ES-I3 (cell line): ENCODE measurements around the gene EFCAB14.
A peak's percentile ranks its signal among the peaks of the same experiment; 100 is the strongest.
"Not testable (repeated sequence)": the region's sequence is repeated elsewhere in the genome, so short reads cannot be mapped to it uniquely, and the experiment has no call there.

Experiments used
- H3K36me3 ChIP-seq: 2 replicates; pipeline ENCODE4 v1.6.1; 2013; ENCODE audit warnings: mild to moderate bottlenecking, low read length, control low read depth, moderate library complexity; ENCODE audit not compliant: insufficient read depth
- H3K4me1 ChIP-seq: 2 replicates; pipeline ENCODE4 v1.6.1; 2013; ENCODE audit warnings: mild to moderate bottlenecking, control low read depth, low read length; ENCODE audit not compliant: insufficient read depth
- H3K9ac ChIP-seq: 2 replicates; pipeline ENCODE4 v1.6.1; 2013; ENCODE audit warnings: low read depth, mild to moderate bottlenecking, low read length, moderate library complexity
- H3K9me3 ChIP-seq: 2 replicates; pipeline ENCODE4 v1.6.1; 2013; ENCODE audit warnings: mild to moderate bottlenecking, low read length, moderate library complexity; ENCODE audit not compliant: control insufficient read depth, insufficient read depth

EFCAB14 gene, protein sequence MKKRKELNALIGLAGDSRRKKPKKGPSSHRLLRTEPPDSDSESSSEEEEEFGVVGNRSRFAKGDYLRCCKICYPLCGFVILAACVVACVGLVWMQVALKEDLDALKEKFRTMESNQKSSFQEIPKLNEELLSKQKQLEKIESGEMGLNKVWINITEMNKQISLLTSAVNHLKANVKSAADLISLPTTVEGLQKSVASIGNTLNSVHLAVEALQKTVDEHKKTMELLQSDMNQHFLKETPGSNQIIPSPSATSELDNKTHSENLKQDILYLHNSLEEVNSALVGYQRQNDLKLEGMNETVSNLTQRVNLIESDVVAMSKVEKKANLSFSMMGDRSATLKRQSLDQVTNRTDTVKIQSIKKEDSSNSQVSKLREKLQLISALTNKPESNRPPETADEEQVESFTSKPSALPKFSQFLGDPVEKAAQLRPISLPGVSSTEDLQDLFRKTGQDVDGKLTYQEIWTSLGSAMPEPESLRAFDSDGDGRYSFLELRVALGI

DNA sequence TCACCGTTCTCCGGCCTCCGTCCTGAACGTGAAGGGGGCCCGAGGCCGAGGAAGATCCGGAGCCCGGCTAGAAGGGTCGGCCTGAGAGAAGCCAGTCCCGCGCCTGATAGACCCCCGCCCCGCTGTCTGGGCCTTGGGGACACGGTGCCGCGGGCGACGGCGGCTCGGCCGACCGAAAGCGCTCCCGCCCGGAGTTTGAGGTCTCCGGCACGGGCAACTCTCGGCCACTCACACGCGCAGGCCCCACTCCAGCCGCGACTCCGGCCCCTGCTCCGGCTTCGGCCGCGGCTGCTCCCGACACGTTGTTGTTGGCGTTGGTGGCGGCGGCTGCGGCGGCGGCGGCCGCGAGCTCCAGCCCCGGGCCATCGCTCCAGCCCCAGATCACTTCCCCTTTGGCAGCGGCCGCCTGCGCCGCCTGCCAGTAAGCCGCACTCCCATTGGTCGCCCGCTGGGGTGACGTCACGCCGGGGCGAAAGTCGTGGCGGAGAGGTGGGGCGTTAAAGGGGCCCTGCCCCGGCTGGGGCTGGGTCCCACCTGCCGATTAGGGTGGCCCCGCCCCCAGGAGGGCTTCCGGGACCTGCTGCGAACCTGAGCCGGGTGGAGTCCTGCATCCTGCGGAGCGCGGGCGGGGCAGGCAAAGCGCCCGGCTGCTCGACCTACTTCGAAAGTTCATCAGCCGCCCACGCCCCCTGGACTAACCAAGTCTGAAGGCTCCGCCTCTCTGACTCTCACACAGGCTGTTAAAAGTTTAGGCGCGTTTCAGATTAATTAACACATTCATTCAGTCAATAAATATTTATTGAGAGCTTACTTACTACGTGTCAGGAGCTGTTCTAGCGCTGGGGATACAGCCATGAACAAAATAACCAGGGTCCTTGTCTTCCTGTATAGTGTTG is at the start of gene EFCAB14:
Gene EFCAB14 (minus strand): TSS at position 388 of the 896 bp plus-strand sequence. CDS start 1,027 bp downstream, outside the sequence.
- H3K9me3 ChIP-seq = no peaks in the 10 kb centered on the region
- peak within 1 kb of the TSS; percentile 65 for H3K9ac ChIP-seq
- peaks cover 6% of the 10 kb centered on the region; the same call in 1 of the 2 replicates for H3K36me3 ChIP-seq
- H3K4me1 ChIP-seq = peaks cover 12% of the 10 kb centered on the region; the same call in 1 of the 2 replicates

- Histone ChIP-seq H3K9ac (no peak overlapping the region), H3K36me3 (no peaks in the 10 kb centered on the region), H3K9me3 (peaks cover 10% of the 10 kb centered on the region), H3K4me1 (no peaks in the 10 kb centered on the region)
These were observed 49.5 kb upstream of the EFCAB14 start for GRCh38 chr1:46768445-46768844.

DNA sequence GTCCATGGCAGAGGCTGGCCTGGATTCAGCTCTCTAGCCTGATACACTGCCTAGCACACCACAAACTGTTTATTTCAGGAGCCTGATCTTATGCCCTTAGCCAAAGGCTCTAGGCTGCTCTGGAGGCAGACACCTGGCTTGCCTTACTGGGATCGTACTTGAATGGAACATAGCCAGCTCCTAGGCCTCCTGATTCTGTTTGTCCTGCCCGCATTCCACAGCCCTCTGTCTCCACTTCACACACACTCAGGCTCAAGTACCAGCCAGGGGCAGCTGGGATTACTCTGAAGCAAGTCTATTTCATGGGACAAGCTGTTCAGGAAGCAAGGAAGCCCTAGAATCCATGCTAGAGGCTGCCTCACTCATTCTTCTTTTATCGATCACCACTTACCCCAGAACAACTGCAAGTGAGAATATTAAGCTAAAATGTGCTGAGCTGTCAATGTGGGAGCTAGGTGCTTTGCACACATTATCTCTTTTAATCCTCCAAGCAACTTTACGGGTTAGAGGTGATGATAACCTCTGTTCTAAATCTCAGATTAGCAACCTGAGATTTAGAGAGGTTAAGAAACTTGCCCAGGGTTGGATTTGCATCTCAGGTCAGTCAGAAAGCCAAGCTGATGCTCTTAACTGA is 48.9 kb upstream of the EFCAB14 start:
- H3K4me1 ChIP-seq = no peaks in the 10 kb centered on the region
- peaks cover 10% of the 10 kb centered on the region for H3K9me3 ChIP-seq
- no peaks in the 10 kb centered on the region for H3K36me3 ChIP-seq
- no peak overlapping the region for H3K9ac ChIP-seq

DNA sequence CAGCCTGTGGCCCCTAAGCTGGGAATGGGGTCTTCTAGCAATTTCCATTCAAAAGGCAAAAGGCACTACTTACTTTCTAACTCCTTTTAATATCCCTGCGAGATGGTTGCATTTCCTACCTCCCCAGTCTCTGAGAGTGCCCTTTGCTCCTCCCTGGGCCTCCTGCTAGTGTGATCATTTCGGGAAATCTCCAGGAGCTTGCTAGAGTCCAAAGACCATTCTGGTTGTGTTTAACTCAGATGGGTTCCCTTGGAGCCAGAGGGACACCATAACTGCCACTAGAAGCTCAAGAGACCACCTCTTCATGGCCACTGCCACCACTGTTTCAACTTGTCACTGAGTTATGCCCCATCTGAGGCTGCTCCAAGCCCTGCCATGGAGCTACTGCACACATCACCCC is 45.5 kb upstream of the EFCAB14 start:
- Histone ChIP-seq H3K4me1 (no peaks in the 10 kb centered on the region), H3K36me3 (no peaks in the 10 kb centered on the region), H3K9ac (no peak overlapping the region), H3K9me3 (peaks cover 3% of the 10 kb centered on the region)

DNA sequence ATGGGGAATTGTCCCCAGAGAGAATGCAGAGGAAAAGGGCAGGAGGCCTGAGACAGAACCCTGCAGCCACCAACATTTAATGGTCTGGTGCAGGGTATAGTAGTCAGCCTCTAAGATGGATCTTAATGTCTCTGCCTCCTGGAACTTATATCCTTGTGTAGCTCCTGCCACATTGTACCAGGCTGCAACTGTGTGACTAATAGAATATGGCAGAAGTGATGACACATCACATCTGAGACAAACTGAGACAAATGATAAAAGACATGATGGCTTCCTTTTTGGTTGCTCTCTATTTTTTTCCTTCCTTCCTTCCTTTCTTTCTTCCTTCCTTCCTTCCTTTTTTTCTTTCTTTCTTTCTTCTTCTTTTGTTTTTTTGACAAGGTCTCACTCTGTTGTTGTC is 42.8 kb upstream of the EFCAB14 start:
- no peaks in the 10 kb centered on the region for H3K36me3 ChIP-seq
- peaks cover 9% of the 10 kb centered on the region for H3K4me1 ChIP-seq
- H3K9ac ChIP-seq = no peak overlapping the region
- H3K9me3 ChIP-seq = no peaks in the 10 kb centered on the region

GRCh38 chr1:46760558-46761166 is 41.7 kb upstream of the EFCAB14 start:
- Histone ChIP-seq H3K36me3 (no peaks in the 10 kb centered on the region), H3K4me1 (peaks cover 9% of the 10 kb centered on the region), H3K9ac (no peak overlapping the region), H3K9me3 (no peaks in the 10 kb centered on the region)

GRCh38 chr1:46757956-46758528 is 39.1 kb upstream of the EFCAB14 start:
- Histone ChIP-seq H3K9ac (no peak overlapping the region), H3K9me3 (no peaks in the 10 kb centered on the region), H3K4me1 (peaks cover 9% of the 10 kb centered on the region), H3K36me3 (no peaks in the 10 kb centered on the region)

DNA sequence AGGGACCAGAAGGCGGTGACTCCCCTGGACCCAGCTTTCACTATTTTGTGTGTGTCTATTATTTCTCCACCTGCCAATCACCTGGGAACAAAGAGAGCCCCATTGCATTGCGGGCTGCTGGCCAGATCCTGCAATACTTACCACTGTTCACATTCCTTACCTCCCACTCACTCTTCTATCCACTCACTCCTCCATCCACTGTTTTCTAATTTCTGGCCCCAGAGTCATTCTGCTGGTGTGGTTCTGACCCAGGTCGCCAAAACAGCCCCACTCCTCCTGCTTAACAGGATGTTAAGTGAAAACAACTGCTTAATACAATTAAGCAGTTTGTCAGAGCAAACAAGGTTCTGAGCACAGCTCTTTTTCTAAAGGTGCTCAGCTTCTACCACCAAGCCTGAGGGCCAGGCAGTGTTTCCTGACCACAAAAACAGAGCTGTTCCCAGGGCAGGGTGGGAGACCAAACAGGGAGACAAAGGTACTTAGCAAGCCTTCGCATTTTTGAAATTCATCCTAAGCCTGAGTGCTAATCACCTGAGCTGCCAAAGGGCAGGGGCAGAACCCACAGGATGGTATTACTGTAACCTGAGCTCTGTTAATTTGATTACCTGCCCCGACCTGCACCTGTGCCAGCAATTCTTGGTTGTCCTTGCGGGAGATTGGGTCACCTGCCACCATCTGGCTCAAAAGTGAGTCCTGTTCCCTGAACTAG is 38.5 kb upstream of the EFCAB14 start:
- H3K4me1 ChIP-seq = peaks cover 9% of the 10 kb centered on the region
- H3K36me3 ChIP-seq = no peaks in the 10 kb centered on the region
- H3K9ac ChIP-seq = no peak overlapping the region
- no peaks in the 10 kb centered on the region for H3K9me3 ChIP-seq

DNA sequence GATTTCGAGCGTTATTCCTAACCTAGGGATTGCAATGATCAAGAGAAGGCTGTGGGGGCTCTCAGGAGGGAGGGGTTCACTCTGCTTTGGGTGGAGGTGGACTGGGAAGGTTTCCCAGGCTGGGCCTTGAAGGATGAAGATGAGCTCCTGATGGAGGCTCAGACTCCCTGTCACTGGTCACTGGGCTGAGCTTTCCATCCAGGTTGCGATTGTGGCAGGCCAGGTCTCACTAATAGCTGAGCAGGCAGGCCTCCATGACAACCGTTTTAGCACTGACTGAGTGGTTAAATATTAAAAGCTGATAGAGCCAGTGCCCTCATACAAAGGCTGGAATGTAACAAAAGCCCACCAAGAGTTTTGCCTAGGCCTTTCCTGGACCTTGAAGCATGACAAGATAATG is 36.2 kb upstream of the EFCAB14 start:
- no peaks in the 10 kb centered on the region for H3K36me3 ChIP-seq

GRCh38 chr1:46754707-46755106 is 35.8 kb upstream of the EFCAB14 start:
- H3K4me1 ChIP-seq, H3K36me3 ChIP-seq, H3K9ac ChIP-seq, H3K9me3 ChIP-seq: not testable (repeated sequence)

More for the DNA sequence above, 36.2 kb upstream of the EFCAB14 start:
- no peaks in the 10 kb centered on the region for H3K9me3 ChIP-seq
- H3K9ac ChIP-seq = no peak overlapping the region
- peaks cover 9% of the 10 kb centered on the region for H3K4me1 ChIP-seq

- no peaks in the 10 kb centered on the region for H3K36me3 ChIP-seq
These were observed 35.1 kb upstream of the EFCAB14 start for GRCh38 chr1:46753985-46754384.

GRCh38 chr1:46749921-46750404 is 31.0 kb upstream of the EFCAB14 start:
- H3K9ac ChIP-seq = no peak overlapping the region
- H3K4me1 ChIP-seq = no peaks in the 10 kb centered on the region
- no peaks in the 10 kb centered on the region for H3K9me3 ChIP-seq
- no peaks in the 10 kb centered on the region for H3K36me3 ChIP-seq

More at GRCh38 chr1:46753985-46754384, 35.1 kb upstream of the EFCAB14 start:
- H3K9me3 ChIP-seq = no peaks in the 10 kb centered on the region
- peaks cover 9% of the 10 kb centered on the region for H3K4me1 ChIP-seq
- no peak overlapping the region for H3K9ac ChIP-seq

DNA sequence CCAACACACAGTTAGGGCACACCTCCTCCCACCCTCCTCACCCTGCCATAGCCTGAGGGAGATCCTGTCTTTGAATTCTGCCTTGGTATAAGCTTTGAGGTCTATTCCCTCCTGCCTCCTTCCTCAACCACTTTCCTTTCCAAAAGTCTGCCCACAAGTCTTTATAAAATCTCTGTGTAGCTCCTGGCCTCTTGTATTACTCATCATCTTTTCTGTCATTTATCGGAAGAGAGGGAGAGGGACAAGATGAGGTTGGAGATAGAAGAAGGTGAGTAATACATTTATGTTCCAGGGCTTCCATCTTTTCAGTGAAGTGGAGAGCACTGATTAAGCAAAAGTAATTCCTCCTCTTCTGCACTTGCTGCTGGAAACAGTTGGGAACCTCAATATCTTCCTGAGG is 30.5 kb upstream of the EFCAB14 start:
- Histone ChIP-seq H3K4me1 (no peaks in the 10 kb centered on the region), H3K9me3 (no peaks in the 10 kb centered on the region), H3K36me3 (no peaks in the 10 kb centered on the region), H3K9ac (no peak overlapping the region)
